ENCODE measurements around the gene SAT2. TPM values are rescaled to one million over a fixed set of nuclear protein-coding genes. Genes with fewer than 3 reads are reported as not detected.
"Not testable (repeated sequence)": the region's sequence is repeated elsewhere in the genome, so short reads cannot be mapped to it uniquely, and the experiment has no call there.

Gene SAT2
- total RNA-seq, 2 experiments from 2014 or later, result 18.5 to 23.6 TPM

- Mint-ChIP-seq H3K36me3 (ENCODE audit: low read depth) (no peaks in the 10 kb centered on the region), H3K27me3 (no peaks in the 10 kb centered on the region), H3K4me1 (peaks cover 10% of the 10 kb centered on the region), H3K27ac (no peak overlapping the region), H3K4me3 (no peak overlapping the region), H3K9me3 (no peaks in the 10 kb centered on the region)
- CTCF ChIA-PET, result interaction anchor here (0.6 to 4.7 kb wide), 7 partner anchors 10 to 326 kb away, joined by 3 to 33 read pairs (median 3); partner anchors contain the start of genes SOX15, TP53 and WRAP53
- DNase-seq, result no peak
- POLR2A ChIA-PET, result no interaction called here
Measured at GRCh38 chr17:7631398-7632380, 4.1 kb upstream of the SAT2 start.

- Mint-ChIP-seq H3K4me1 (peaks cover 16% of the 10 kb centered on the region), H3K27ac (no peak within 1 kb of the TSS), H3K36me3 (ENCODE audit: low read depth) (peaks cover 4% of the 10 kb centered on the region), H3K9me3 (no peaks in the 10 kb centered on the region), H3K27me3 (no peaks in the 10 kb centered on the region), H3K4me3 (no peak within 1 kb of the TSS)
- ChIA-PET CTCF (interaction anchor here (0.7 kb wide), 2 partner anchors 21 to 41 kb away, joined by 3 read pairs; partner anchors contain the start of gene ATP1B2), POLR2A (no interaction called here)
- no peak for DNase-seq
Measured at GRCh38 chr17:7629939-7630571, 2.4 kb upstream of the SAT2 start, which contains the start of gene SHBG. Gene SHBG, plus strand, starts transcription at chr17:7630135. Its CDS starts 38 bp downstream, at chr17:7630173.

- H3K27ac Mint-ChIP-seq, result peak overlapping the region; percentile 85
- H3K4me3 Mint-ChIP-seq, result peak overlapping the region; percentile 91
- CTCF ChIA-PET, result interaction anchor here (1.3 to 2.4 kb wide), 7 partner anchors 9 to 61 kb away, joined by 3 to 18 read pairs (median 5); partner anchors contain the start of genes ATP1B2, FXR2, SOX15 and TP53
- H3K36me3 Mint-ChIP-seq (ENCODE audit: low read depth), result peaks cover 4% of the 10 kb centered on the region
- peaks cover 14% of the 10 kb centered on the region for H3K4me1 Mint-ChIP-seq
- no peaks in the 10 kb centered on the region for H3K27me3 Mint-ChIP-seq
- POLR2A ChIA-PET, result no interaction called here
- no peak for DNase-seq
- no peaks in the 10 kb centered on the region for H3K9me3 Mint-ChIP-seq
Measured at GRCh38 chr17:7626956-7627249, 718 bp downstream of the SAT2 start.

- H3K4me3 Mint-ChIP-seq, result peak overlapping the region; percentile 91
- H3K27me3 Mint-ChIP-seq, result no peaks in the 10 kb centered on the region
- peak overlapping the region; percentile 46 for H3K27ac Mint-ChIP-seq
- no peak for DNase-seq
- ChIA-PET CTCF (interaction anchor here (1.3 to 2.4 kb wide), 3 partner anchors 11 to 62 kb away, joined by 3 to 18 read pairs (median 12); partner anchors contain the start of genes FXR2, TP53 and WRAP53), POLR2A (no interaction called here)
- H3K9me3 Mint-ChIP-seq, result no peaks in the 10 kb centered on the region
- peaks cover 4% of the 10 kb centered on the region for H3K36me3 Mint-ChIP-seq (ENCODE audit: low read depth)
- peaks cover 14% of the 10 kb centered on the region for H3K4me1 Mint-ChIP-seq
Measured at GRCh38 chr17:7626307-7626706, 1.3 kb downstream of the SAT2 start.

GRCh38 chr17:7625749-7626148, 1.9 kb downstream of the SAT2 start:
- H3K27ac Mint-ChIP-seq; DNase-seq; H3K36me3 Mint-ChIP-seq (ENCODE audit: low read depth); H3K27me3 Mint-ChIP-seq; H3K4me3 Mint-ChIP-seq; H3K9me3 Mint-ChIP-seq: not testable (repeated sequence)
- peaks cover 14% of the 10 kb centered on the region for H3K4me1 Mint-ChIP-seq
- CTCF ChIA-PET, result interaction anchor here (1.3 to 1.5 kb wide), 2 partner anchors 14 to 62 kb away, joined by 3 to 5 read pairs; partner anchors contain the start of gene WRAP53
- POLR2A ChIA-PET, result interaction anchor here (0.6 kb wide), 1 partner anchor 16 kb away, joined by 3 read pairs; no protein-coding TSS in a partner anchor

GRCh38 chr17:7623661-7624060, 4.0 kb downstream of the SAT2 start:
- no peaks in the 10 kb centered on the region for H3K9me3 Mint-ChIP-seq
- no peak for DNase-seq
- no peaks in the 10 kb centered on the region for H3K27me3 Mint-ChIP-seq
- no peak overlapping the region for H3K4me3 Mint-ChIP-seq
- H3K27ac Mint-ChIP-seq, result no peak overlapping the region
- ChIA-PET CTCF (interaction anchor here (0.8 to 1.6 kb wide), 2 partner anchors 35 to 64 kb away, joined by 4 read pairs; no protein-coding TSS in a partner anchor), POLR2A (no interaction called here)
- peaks cover 4% of the 10 kb centered on the region for H3K36me3 Mint-ChIP-seq (ENCODE audit: low read depth)
- H3K4me1 Mint-ChIP-seq, result peaks cover 14% of the 10 kb centered on the region

GRCh38 chr17:7620835-7621234, 6.8 kb downstream of the SAT2 start:
- CTCF ChIA-PET, result interaction anchor here (0.7 to 1.1 kb wide), 4 partner anchors 9 to 67 kb away, joined by 3 read pairs; no protein-coding TSS in a partner anchor
- POLR2A ChIA-PET, result interaction anchor here (0.6 kb wide), 1 partner anchor 321 kb away, joined by 7 read pairs; no protein-coding TSS in a partner anchor
- no peak for DNase-seq
- no peaks in the 10 kb centered on the region for H3K9me3 Mint-ChIP-seq
- H3K27me3 Mint-ChIP-seq, result no peaks in the 10 kb centered on the region
- H3K36me3 Mint-ChIP-seq (ENCODE audit: low read depth), result no peaks in the 10 kb centered on the region
- no peak overlapping the region for H3K4me3 Mint-ChIP-seq
- no peaks in the 10 kb centered on the region for H3K4me1 Mint-ChIP-seq
- H3K27ac Mint-ChIP-seq, result no peak overlapping the region

GRCh38 chr17:7618608-7619007, 9.0 kb downstream of the SAT2 start:
- H3K9me3 Mint-ChIP-seq, result no peaks in the 10 kb centered on the region
- H3K27ac Mint-ChIP-seq, result no peak overlapping the region
- no peak for DNase-seq
- no peaks in the 10 kb centered on the region for H3K36me3 Mint-ChIP-seq (ENCODE audit: low read depth)
- POLR2A ChIA-PET, result no interaction called here
- H3K4me3 Mint-ChIP-seq, result no peak overlapping the region
- peaks cover 6% of the 10 kb centered on the region for H3K4me1 Mint-ChIP-seq
- CTCF ChIA-PET, result interaction anchor here (1.0 to 1.1 kb wide), 2 partner anchors 9 to 49 kb away, joined by 3 to 5 read pairs; partner anchors contain the start of gene SAT2
- no peaks in the 10 kb centered on the region for H3K27me3 Mint-ChIP-seq

GRCh38 chr17:7615265-7615747, 12.3 kb downstream of the SAT2 start:
- CTCF ChIA-PET, result interaction anchor here (0.6 to 2.4 kb wide), 16 partner anchors 12 to 747 kb away, joined by 3 to 12 read pairs (median 3); partner anchors contain the start of genes ATP1B2, SAT2, SLC16A13 and SOX15
- no peaks in the 10 kb centered on the region for H3K9me3 Mint-ChIP-seq
- H3K27ac Mint-ChIP-seq, result peak overlapping the region; percentile 96
- H3K36me3 Mint-ChIP-seq (ENCODE audit: low read depth), result peaks cover 10% of the 10 kb centered on the region
- POLR2A ChIA-PET, result interaction anchor here (0.6 to 1.4 kb wide), 4 partner anchors 35 to 575 kb away, joined by 3 to 6 read pairs (median 4); partner anchors contain the start of genes ATP1B2, BORCS6 and TP53
- H3K27me3 Mint-ChIP-seq, result no peaks in the 10 kb centered on the region
- DNase-seq, result no peak
- peaks cover 31% of the 10 kb centered on the region for H3K4me1 Mint-ChIP-seq
- H3K4me3 Mint-ChIP-seq, result peak overlapping the region; percentile 83

GRCh38 chr17:7614425-7615264, 13.0 kb downstream of the SAT2 start, which contains the start of gene FXR2:
Gene FXR2, minus strand, starts transcription at chr17:7614897. Its CDS starts 365 bp downstream, at chr17:7614532.
- POLR2A ChIA-PET, result interaction anchor here (0.6 to 1.4 kb wide), 3 partner anchors 36 to 73 kb away, joined by 3 to 6 read pairs (median 4); partner anchors contain the start of genes ATP1B2 and TP53
- CTCF ChIA-PET, result interaction anchor here (0.6 to 2.4 kb wide), 18 partner anchors 13 to 704 kb away, joined by 3 to 12 read pairs (median 3); partner anchors contain the start of genes ATP1B2, MPDU1, SAT2 and TMEM102
- Mint-ChIP-seq H3K4me3 (peak within 1 kb of the TSS; percentile 83), H3K9me3 (no peaks in the 10 kb centered on the region), H3K27me3 (no peaks in the 10 kb centered on the region), H3K36me3 (ENCODE audit: low read depth) (peaks cover 10% of the 10 kb centered on the region), H3K4me1 (peaks cover 31% of the 10 kb centered on the region), H3K27ac (peak within 1 kb of the TSS; percentile 96)
- DNase-seq, result peak; percentile 100

- Mint-ChIP-seq H3K4me3 (peak overlapping the region; percentile 83), H3K36me3 (ENCODE audit: low read depth) (peaks cover 10% of the 10 kb centered on the region), H3K27ac (peak overlapping the region; percentile 79), H3K9me3 (no peaks in the 10 kb centered on the region), H3K27me3 (no peaks in the 10 kb centered on the region), H3K4me1 (peaks cover 35% of the 10 kb centered on the region)
- ChIA-PET POLR2A (no interaction called here), CTCF (interaction anchor here (1.0 to 2.4 kb wide), 6 partner anchors 14 to 178 kb away, joined by 3 to 12 read pairs (median 4); partner anchors contain the start of genes MPDU1, SAT2, TMEM102 and TP53)
- DNase-seq, result no peak
Measured at GRCh38 chr17:7613769-7614424, 13.7 kb downstream of the SAT2 start.

All from activated CD4-positive, alpha-beta T cell treated with anti-CD3 and anti-CD28 coated beads, Interleukin-2, amount 10 ng/mL, durations not matched to agents 7 days and 5 days (primary cell).